GM19351 (cell line): ENCODE results near the gene AFF1.
"Not testable (repeated sequence)": the region's sequence is repeated elsewhere in the genome, so short reads cannot be mapped to it uniquely, and the experiment has no call there.

Experiments
- ATAC-seq: cut with Tn5 transposase; IDR thresholded peaks from one replicate; pipeline ENCODE4 v1.9.1; 2021; ENCODE audit warnings: mild to moderate bottlenecking, moderate library complexity; ENCODE audit not compliant: unreplicated experiment

The AFF1 gene

GRCh38 chr4:87074121-87074488 lies 139.3 kb downstream of the AFF1 start:
- ATAC-seq, result peak; percentile 28

- ATAC-seq, result no peak
These were observed 141.1 kb downstream of the AFF1 start for GRCh38 chr4:87075876-87076275.

- ATAC-seq, result no peak
These were observed 142.0 kb downstream of the AFF1 start for GRCh38 chr4:87076690-87077358.

- ATAC-seq, result no peak
These were observed 143.2 kb downstream of the AFF1 start for GRCh38 chr4:87077914-87078585.

- ATAC-seq, result no peak
These were observed 144.2 kb downstream of the AFF1 start for GRCh38 chr4:87078987-87079486.

- ATAC-seq, result no peak
These were observed 145.2 kb downstream of the AFF1 start for GRCh38 chr4:87079967-87080366.

- ATAC-seq, result no peak
These were observed 145.7 kb downstream of the AFF1 start for GRCh38 chr4:87080462-87080861.

GRCh38 chr4:87081826-87082225 lies 147.0 kb downstream of the AFF1 start:
- ATAC-seq, result no peak

GRCh38 chr4:87085732-87086131 lies 150.9 kb downstream of the AFF1 start:
- not testable (repeated sequence) for ATAC-seq

GRCh38 chr4:87086143-87086805 lies 151.5 kb downstream of the AFF1 start:
- ATAC-seq, result no peak

GRCh38 chr4:87087015-87087414 lies 152.2 kb downstream of the AFF1 start:
- peak; percentile 16 for ATAC-seq

GRCh38 chr4:87087420-87087819 lies 152.6 kb downstream of the AFF1 start:
- ATAC-seq, result peak; percentile 58

- ATAC-seq, result no peak
These were observed 153.4 kb downstream of the AFF1 start for GRCh38 chr4:87088186-87088585.

- no peak for ATAC-seq
These were observed 154.6 kb downstream of the AFF1 start for GRCh38 chr4:87089368-87089767.

- ATAC-seq, result no peak
These were observed 155.5 kb downstream of the AFF1 start for GRCh38 chr4:87090305-87090704.

- ATAC-seq, result no peak
These were observed 157.8 kb downstream of the AFF1 start for GRCh38 chr4:87092389-87093141.

GRCh38 chr4:87093443-87094123 lies 158.8 kb downstream of the AFF1 start:
- ATAC-seq, result peak; percentile 87

GRCh38 chr4:87097075-87097474 lies 162.3 kb downstream of the AFF1 start:
- no peak for ATAC-seq

- no peak for ATAC-seq
These were observed 165.4 kb downstream of the AFF1 start for GRCh38 chr4:87100168-87100567.

GRCh38 chr4:87101543-87102199 lies 166.9 kb downstream of the AFF1 start:
- ATAC-seq, result no peak
